Keratinocyte (primary cell): ENCODE data around the gene RNF31. TPM values are rescaled to one million over a fixed set of nuclear protein-coding genes. Genes with fewer than 3 reads are reported as not detected.
A peak's percentile ranks its signal among the peaks of the same experiment; 100 is the strongest.

ENCODE experiments used
- DNase-seq: peaks from one replicate; pipeline ENCODE4 v3.0.0-alpha.2; 2011; ENCODE audit warnings: low read depth, missing footprints, low spot score
- FAIRE-seq: peaks from 2 replicates; lab custom pipeline; 2011; peaks lifted over from hg19 to GRCh38; lab: Jason Lieb, UNC
- H2AFZ ChIP-seq: 2 replicates; pipeline ENCODE4 v1.6.0; 2012; ENCODE audit warnings: low read length, control low read depth, inconsistent platforms; ENCODE audit not compliant: control insufficient read depth
- H3K27ac ChIP-seq: 2 replicates; pipeline ENCODE4 v1.5.1; 2011; ENCODE audit warnings: low read length; ENCODE audit not compliant: control insufficient read depth, insufficient read depth
- H3K27me3 ChIP-seq: 3 replicates; pipeline ENCODE4 v1.6.0; 2011; ENCODE audit warnings: low read length; ENCODE audit not compliant: control insufficient read depth, insufficient read depth; ENCODE audit errors: extremely low read depth
- H3K36me3 ChIP-seq, 2 experiments: 2 replicates in 1 of 2; 3 replicates in 1 of 2; pipeline ENCODE4 v1.5.1; 2011; ENCODE audit warnings: low read length in 2 of 2, mild to moderate bottlenecking in 1 of 2; ENCODE audit not compliant: control insufficient read depth in 2 of 2, insufficient read depth in 2 of 2; ENCODE audit errors: extremely low read depth in 1 of 2
- H3K4me1 ChIP-seq: 3 replicates; pipeline ENCODE4 v1.5.1; 2011; ENCODE audit warnings: low read length; ENCODE audit not compliant: control insufficient read depth, insufficient read depth; ENCODE audit errors: extremely low read depth
- H3K4me2 ChIP-seq: 3 replicates; pipeline ENCODE4 v1.6.0; 2011; ENCODE audit warnings: low read depth, low read length; ENCODE audit not compliant: control insufficient read depth, insufficient read depth; ENCODE audit errors: extremely low read depth
- H3K4me3 ChIP-seq, 3 experiments: fragments of 200-600 bp in 1 of 3; sonication (generic) in 1 of 3; 2 replicates in 2 of 3; 3 replicates in 1 of 3; pipeline ENCODE4 v1.5.1; 2011 to 2016; ENCODE audit warnings: low read length in 3 of 3, mild to moderate bottlenecking in 3 of 3, control low read depth in 2 of 3, inconsistent platforms in 1 of 3, low read depth in 1 of 3, mixed read lengths in 1 of 3, mixed run types in 1 of 3, moderate library complexity in 1 of 3; ENCODE audit not compliant: control insufficient read depth in 2 of 3, insufficient read depth in 2 of 3; ENCODE audit errors: extremely low read depth in 1 of 3
- H3K79me2 ChIP-seq: 2 replicates; pipeline ENCODE4 v1.6.0; 2012; ENCODE audit warnings: low read length; ENCODE audit not compliant: control insufficient read depth, insufficient read depth
- H3K9ac ChIP-seq: 3 replicates; pipeline ENCODE4 v1.6.0; 2011; ENCODE audit warnings: low read length; ENCODE audit not compliant: control insufficient read depth, insufficient read depth; ENCODE audit errors: extremely low read depth
- H3K9me1 ChIP-seq: 3 replicates; pipeline ENCODE4 v1.6.0; 2011; ENCODE audit warnings: low read length; ENCODE audit not compliant: control insufficient read depth, insufficient read depth; ENCODE audit errors: extremely low read depth
- H3K9me3 ChIP-seq: 2 replicates; pipeline ENCODE4 v1.5.1; 2012; ENCODE audit warnings: low read depth, low read length; ENCODE audit not compliant: control insufficient read depth
- H4K20me1 ChIP-seq: 3 replicates; pipeline ENCODE4 v1.6.0; 2011; ENCODE audit warnings: low read length; ENCODE audit not compliant: control insufficient read depth, insufficient read depth; ENCODE audit errors: extremely low read depth
- CTCF ChIP-seq, 3 experiments: IDR thresholded peaks in 1 of 3; conservative IDR thresholded peaks in 1 of 3; optimal IDR thresholded peaks in 1 of 3; 2 replicates in 2 of 3; 3 replicates in 1 of 3; pipeline versions ENCODE3 to v1.5.1; 2011; ENCODE audit warnings: low read length in 3 of 3, mild to moderate bottlenecking in 3 of 3, moderate library complexity in 2 of 3, control low read depth in 1 of 3, inconsistent platforms in 1 of 3; ENCODE audit not compliant: insufficient read depth in 2 of 3; ENCODE audit errors: extremely low read depth in 1 of 3
- EZH2 ChIP-seq: IDR thresholded peaks from one replicate; pipeline ENCODE4 v1.6.1; 2012; ENCODE audit warnings: inconsistent platforms, mild to moderate bottlenecking, low read length, moderate library complexity
- dilution Hi-C: fragments of 300-500 bp; cut with MboI; formaldehyde crosslinking; loops from one replicate; pipeline ENCODE4 v1.7.0; 2020; ENCODE audit warnings: low sequenced_read_pairs; ENCODE audit not compliant: extremely low pct_ligation_motif_present
- polyA plus RNA-seq, 5 experiments: library from polyadenylated mRNA; depleted of rRNA in 3 of 5; stranded (reverse) in 3 of 5; stranded (forward) in 1 of 5; unstranded in 1 of 5; fragments of >200 nt; gene quantifications; 1 replicate in 1 of 5; 2 replicates in 3 of 5; 3 replicates in 1 of 5; pipeline versions ENCODE4 v1.2.1 to v1.2.3, GENCODE V29; 2011 to 2012; ENCODE audit warnings: missing spikeins in 2 of 5, low read depth in 1 of 5, low replicate concordance in 1 of 5

The RNF31 gene
- polyA plus RNA-seq, 1 donor (not counting 4 experiments of a cell fraction or from before 2014, with no cell fraction given), result 17.4 TPM

- peaks cover 53% of the 10 kb centered on the region for H3K79me2 ChIP-seq
- dilution Hi-C loops, result no loop called here
- H3K4me3 ChIP-seq, result peak within 1 kb of the TSS; percentile 78 to 92 (median 83)
- FAIRE-seq (no peak), DNase-seq (peak; percentile 97)
- H3K9ac ChIP-seq, result peak within 1 kb of the TSS; percentile 83
- peak within 1 kb of the TSS; percentile 93 for H3K4me2 ChIP-seq
- H3K4me1 ChIP-seq, result peaks cover 29% of the 10 kb centered on the region
- no peaks in the 10 kb centered on the region for H3K27me3 ChIP-seq
- H4K20me1 ChIP-seq, result no peaks in the 10 kb centered on the region
- H3K9me3 ChIP-seq, result no peaks in the 10 kb centered on the region
- peak within 1 kb of the TSS; percentile 88 for H2AFZ ChIP-seq
- H3K9me1 ChIP-seq, result peaks cover 4% of the 10 kb centered on the region
- peak; percentile 4 to 62 (median 25) for TF ChIP-seq CTCF (optimal IDR thresholded peaks at IDR 0.05 in 1 of 3, IDR thresholded peaks at IDR 0.05 in 1 of 3, conservative IDR thresholded peaks at IDR 0.05 in 1 of 3; ENCODE audit: extremely low read depth in 1 of 3, insufficient read depth in 2 of 3, low read length in 3 of 3)
- TF ChIP-seq EZH2, result no peak
- peak within 1 kb of the TSS; percentile 66 for H3K27ac ChIP-seq
- peaks cover 17 to 30% of the 10 kb centered on the region in 2 experiments for H3K36me3 ChIP-seq
Measured at GRCh38 chr14:24141097-24141880, 6.0 kb upstream of the RNF31 start, which contains the start of gene EMC9. Gene EMC9, minus strand, starts transcription at chr14:24141591. Its CDS starts 287 bp downstream, at chr14:24141304.

DNA sequence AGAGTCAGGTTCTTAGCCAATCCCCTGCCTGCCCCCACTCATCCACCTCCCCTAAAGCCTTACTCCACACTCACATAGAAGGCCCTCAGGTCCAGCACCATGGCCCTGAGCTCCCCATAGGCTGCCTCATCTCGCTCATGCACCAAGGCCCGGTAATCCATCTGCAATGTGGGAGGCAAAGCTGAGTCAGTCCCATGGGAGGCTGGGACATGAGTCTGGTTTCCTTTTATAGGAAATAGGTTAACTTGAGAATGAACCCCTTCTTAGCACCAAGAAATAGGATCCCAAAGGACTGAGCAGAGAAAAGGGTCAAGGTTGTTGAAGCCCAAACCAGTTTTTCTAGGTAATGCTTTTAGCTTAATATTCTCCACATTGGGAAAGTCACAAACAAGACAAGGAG, 3.8 kb upstream of the RNF31 start:
- dilution Hi-C loops, result no loop called here
- Histone ChIP-seq H3K9me3 (no peaks in the 10 kb centered on the region), H3K27me3 (no peaks in the 10 kb centered on the region), H3K4me1 (peaks cover 29% of the 10 kb centered on the region), H3K36me3 (peaks cover 10 to 21% of the 10 kb centered on the region in 2 experiments), H3K9me1 (peaks cover 4% of the 10 kb centered on the region), H4K20me1 (no peaks in the 10 kb centered on the region), H3K9ac (no peak overlapping the region), H3K79me2 (peaks cover 57% of the 10 kb centered on the region), H3K4me2 (no peak overlapping the region), H3K27ac (no peak overlapping the region), H2AFZ (no peak overlapping the region), H3K4me3 (no peak overlapping the region)
- FAIRE-seq (no peak), DNase-seq (no peak)
- TF ChIP-seq EZH2 (no peak), CTCF (optimal IDR thresholded peaks at IDR 0.05 in 1 of 3, IDR thresholded peaks at IDR 0.05 in 1 of 3, conservative IDR thresholded peaks at IDR 0.05 in 1 of 3; ENCODE audit: extremely low read depth in 1 of 3, insufficient read depth in 2 of 3, low read length in 3 of 3) (no peak)
